Measurements from ENCODE around the gene KCNJ3. TPM values are rescaled to one million over a fixed set of nuclear protein-coding genes. Genes with fewer than 3 reads are reported as not detected.

Gene KCNJ3
- total RNA-seq, 1 donor from 2014 or later, result 0.12 TPM

DNA sequence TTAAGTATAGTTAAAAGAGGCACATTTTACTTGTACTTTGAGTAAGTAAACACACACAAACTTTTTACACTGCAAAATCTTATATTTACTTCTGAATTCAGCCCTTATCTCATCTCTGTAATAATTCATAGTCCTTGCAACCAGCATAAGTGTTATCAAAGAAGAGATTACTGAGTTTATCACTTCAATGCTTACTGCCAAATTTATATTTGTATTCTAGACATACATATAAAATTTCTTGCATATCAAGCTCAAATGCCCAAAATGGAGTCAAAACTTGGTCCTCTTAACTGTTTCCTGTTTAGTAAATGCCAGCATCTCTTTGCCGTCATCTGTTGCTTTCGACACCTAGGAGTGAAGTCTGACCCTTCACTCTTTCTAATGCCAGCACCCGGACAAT lies 21.1 kb upstream of the KCNJ3 start:
- no peak overlapping the region for H3K4me3 ChIP-seq (ENCODE audit: low read depth, low read length)
- no peak for DNase-seq (ENCODE audit: low read depth)

DNA sequence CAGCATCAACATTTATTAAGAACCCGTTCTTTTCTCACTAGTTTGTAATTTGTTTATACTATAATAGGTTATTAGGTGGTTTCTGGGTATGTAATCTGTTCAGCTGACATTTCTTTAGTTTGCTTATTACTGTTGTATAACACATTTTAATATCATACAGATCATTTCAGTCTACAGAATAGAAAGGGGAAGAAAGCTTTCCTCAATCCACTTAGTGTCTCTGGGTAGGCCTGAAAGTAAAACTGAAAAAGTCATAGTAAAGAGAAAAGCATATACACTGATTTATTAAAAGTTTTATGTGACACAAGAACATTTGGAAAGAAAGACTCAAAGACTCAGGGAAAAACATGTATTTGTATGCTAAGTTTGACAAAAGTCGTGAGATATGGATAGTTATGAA lies 16.8 kb upstream of the KCNJ3 start:
- DNase-seq (ENCODE audit: low read depth), result no peak
- H3K4me3 ChIP-seq (ENCODE audit: low read depth, low read length), result no peak overlapping the region
- TF ChIP-seq, protein P1, sequence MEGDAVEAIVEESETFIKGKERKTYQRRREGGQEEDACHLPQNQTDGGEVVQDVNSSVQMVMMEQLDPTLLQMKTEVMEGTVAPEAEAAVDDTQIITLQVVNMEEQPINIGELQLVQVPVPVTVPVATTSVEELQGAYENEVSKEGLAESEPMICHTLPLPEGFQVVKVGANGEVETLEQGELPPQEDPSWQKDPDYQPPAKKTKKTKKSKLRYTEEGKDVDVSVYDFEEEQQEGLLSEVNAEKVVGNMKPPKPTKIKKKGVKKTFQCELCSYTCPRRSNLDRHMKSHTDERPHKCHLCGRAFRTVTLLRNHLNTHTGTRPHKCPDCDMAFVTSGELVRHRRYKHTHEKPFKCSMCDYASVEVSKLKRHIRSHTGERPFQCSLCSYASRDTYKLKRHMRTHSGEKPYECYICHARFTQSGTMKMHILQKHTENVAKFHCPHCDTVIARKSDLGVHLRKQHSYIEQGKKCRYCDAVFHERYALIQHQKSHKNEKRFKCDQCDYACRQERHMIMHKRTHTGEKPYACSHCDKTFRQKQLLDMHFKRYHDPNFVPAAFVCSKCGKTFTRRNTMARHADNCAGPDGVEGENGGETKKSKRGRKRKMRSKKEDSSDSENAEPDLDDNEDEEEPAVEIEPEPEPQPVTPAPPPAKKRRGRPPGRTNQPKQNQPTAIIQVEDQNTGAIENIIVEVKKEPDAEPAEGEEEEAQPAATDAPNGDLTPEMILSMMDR (conservative IDR thresholded peaks at IDR 0.05; ENCODE audit: low read depth, low read length), result no peak

More for the DNA sequence above, 21.1 kb upstream of the KCNJ3 start:
- TF ChIP-seq, protein P1 (conservative IDR thresholded peaks at IDR 0.05; ENCODE audit: low read depth, low read length), result no peak

GRCh38 chr2:154686162-154686561 lies 12.3 kb upstream of the KCNJ3 start:
- H3K4me3 ChIP-seq (ENCODE audit: low read depth, low read length), result no peak overlapping the region
- no peak for DNase-seq (ENCODE audit: low read depth)
- TF ChIP-seq, protein P1 (conservative IDR thresholded peaks at IDR 0.05; ENCODE audit: low read depth, low read length), result peak; percentile 49

- no peak overlapping the region for H3K4me3 ChIP-seq (ENCODE audit: low read depth, low read length)
- no peak for DNase-seq (ENCODE audit: low read depth)
- TF ChIP-seq, protein P1 (conservative IDR thresholded peaks at IDR 0.05; ENCODE audit: low read depth, low read length), result no peak
Observed at GRCh38 chr2:154688373-154688772, 10.1 kb upstream of the KCNJ3 start.

- TF ChIP-seq, protein P1 (conservative IDR thresholded peaks at IDR 0.05; ENCODE audit: low read depth, low read length), result no peak
- no peak overlapping the region for H3K4me3 ChIP-seq (ENCODE audit: low read depth, low read length)
- DNase-seq (ENCODE audit: low read depth), result no peak
Observed at GRCh38 chr2:154689158-154689557, 9.3 kb upstream of the KCNJ3 start.

GRCh38 chr2:154692927-154693326 lies 5.6 kb upstream of the KCNJ3 start:
- no peak overlapping the region for H3K4me3 ChIP-seq (ENCODE audit: low read depth, low read length)
- TF ChIP-seq, protein P1 (conservative IDR thresholded peaks at IDR 0.05; ENCODE audit: low read depth, low read length), result no peak
- DNase-seq (ENCODE audit: low read depth), result no peak

DNA sequence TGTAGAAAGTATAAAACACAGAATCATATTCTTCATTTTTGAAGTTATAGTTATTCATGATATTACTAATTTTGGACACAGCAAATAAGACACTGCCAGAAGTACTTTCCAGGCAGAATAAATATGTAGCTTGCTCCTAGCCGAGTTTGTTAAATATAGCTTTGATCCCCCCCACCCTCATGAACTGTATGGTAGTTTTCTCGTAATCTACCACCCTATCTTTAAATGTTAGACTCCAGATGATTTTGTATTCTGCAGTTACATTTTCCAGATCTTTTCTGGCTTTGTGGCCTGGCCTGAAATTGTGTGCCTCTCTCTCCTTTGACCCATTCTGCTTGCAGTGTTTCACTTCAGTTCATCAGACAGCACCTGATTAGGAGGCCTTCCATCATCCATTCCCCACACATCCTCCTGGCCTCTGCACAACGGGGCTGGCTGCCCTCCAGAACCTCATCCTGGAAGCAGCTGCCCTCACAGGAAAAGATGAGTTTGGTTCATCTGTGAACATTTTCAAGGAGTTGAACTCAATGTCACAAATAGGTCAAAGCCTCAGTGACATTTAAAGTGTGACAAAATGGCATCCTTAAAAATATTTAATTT lies 4.7 kb upstream of the KCNJ3 start:
- no peak for DNase-seq (ENCODE audit: low read depth)
- TF ChIP-seq, protein P1 (conservative IDR thresholded peaks at IDR 0.05; ENCODE audit: low read depth, low read length), result no peak
- H3K4me3 ChIP-seq (ENCODE audit: low read depth, low read length), result no peak overlapping the region

Data from epithelial cell of proximal tubule (primary cell).